NOMO-1 treated with dmso at 0.1 percent for 144 hours (cell line): ENCODE measurements around the gene STX11.

ENCODE experiments used
- DNase-seq: peaks from one replicate; lab custom pipeline; 2025; ENCODE audit not compliant: unreplicated experiment; lab: John Stamatoyannopoulos, UW

STX11 gene

GRCh38 chr6:144141470-144141869 lies 8.8 kb upstream of the STX11 start:
- no peak for DNase-seq

- DNase-seq: no peak
These were observed 7.2 kb upstream of the STX11 start for GRCh38 chr6:144143106-144143505.

DNA sequence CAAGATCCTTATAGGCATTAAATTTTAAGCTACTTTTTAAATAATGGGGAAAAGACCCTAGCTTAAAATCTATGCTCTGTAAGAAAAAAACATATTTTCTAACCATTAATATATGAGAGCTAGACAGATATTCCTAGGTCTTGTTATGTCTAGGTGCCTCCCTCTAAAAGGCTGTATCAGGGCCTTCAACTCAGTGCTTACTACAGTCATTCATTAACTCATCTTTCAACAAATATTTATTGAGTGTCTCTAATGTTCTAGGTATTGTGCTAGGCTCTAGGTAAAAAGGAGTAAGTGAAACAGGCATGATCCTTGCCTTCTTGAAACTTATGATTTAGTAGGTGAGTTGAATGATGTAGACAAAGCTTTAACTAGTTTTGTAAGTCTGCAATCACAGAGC lies 6.4 kb upstream of the STX11 start:
- no peak for DNase-seq

GRCh38 chr6:144144996-144145395 lies 5.3 kb upstream of the STX11 start:
- no peak for DNase-seq

DNA sequence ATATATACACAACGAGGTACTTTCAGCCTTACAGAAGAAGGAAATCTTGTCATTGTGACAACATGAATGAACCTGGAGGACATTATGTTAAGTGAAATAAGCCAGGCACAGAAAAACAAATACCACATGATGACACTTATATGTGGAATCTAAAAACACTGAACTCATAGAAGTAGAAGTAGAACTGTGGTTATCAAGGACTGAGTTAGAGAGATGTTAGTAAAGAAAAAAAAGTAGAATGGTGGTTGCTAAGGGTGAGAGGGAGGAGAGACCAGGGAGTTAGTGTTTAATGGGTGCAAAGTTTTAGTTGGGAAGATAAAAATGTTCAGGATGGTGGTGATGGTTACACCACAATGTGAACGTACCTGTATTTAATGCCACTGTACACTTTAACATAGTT lies 4.8 kb upstream of the STX11 start:
- DNase-seq: no peak

- DNase-seq: no peak
These were observed 1.4 kb upstream of the STX11 start for GRCh38 chr6:144148886-144149285.

GRCh38 chr6:144149558-144149893 lies 791 bp upstream of the STX11 start:
- no peak for DNase-seq

- peak; percentile 54 for DNase-seq
These were observed 667 bp downstream of the STX11 start for GRCh38 chr6:144150710-144151657.

DNA sequence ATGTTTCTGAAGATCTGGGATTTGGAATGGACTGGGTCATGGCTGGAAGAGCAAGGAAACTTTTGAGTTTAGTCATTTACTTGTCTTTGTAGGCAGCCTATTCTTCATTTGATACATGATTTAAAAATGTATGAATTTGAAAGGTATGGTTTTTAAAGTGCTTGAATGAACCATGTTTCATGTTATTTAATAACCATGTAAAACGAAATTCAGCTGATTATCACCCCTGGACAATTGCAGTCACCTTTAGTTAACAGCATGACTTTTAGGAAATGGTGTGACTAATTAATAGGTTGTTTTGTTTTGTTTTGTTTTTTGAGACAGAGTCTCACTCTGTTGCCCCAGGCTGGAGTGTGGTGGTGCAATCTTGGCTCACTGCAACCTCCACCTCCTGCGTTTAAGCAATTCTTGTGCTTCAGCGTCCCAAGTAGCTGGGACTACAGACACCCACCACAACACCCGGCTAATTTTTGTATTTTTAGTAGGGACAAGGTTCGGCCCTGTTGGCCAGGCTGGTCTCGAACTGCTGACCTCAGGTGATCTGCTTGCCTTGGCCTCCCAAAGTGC lies 2.1 kb downstream of the STX11 start:
- no peak for DNase-seq

- no peak for DNase-seq
These were observed 2.9 kb downstream of the STX11 start for GRCh38 chr6:144153260-144153659.

- no peak for DNase-seq
These were observed 3.7 kb downstream of the STX11 start for GRCh38 chr6:144153971-144154370.

GRCh38 chr6:144155529-144155928 lies 5.2 kb downstream of the STX11 start:
- no peak for DNase-seq

DNA sequence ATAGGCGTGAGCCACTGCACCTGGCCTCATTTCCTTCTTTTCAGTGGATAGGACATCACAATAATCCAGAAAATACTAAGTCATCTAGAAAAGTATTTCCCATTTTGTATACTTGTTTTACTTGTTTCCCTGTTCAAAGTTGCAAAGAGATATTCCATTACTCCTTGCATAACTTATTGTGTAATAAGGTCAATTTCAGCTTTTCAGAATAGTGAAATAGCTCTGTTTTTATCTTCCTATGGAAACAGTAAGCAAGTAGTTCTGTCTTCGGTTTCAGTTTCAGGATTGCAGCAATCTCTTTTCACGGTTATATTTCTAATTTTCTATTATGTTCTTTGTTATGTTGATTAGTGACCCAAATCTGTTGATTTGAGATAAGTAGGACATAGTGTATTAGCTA lies 6.0 kb downstream of the STX11 start:
- DNase-seq: peak; percentile 23

DNA sequence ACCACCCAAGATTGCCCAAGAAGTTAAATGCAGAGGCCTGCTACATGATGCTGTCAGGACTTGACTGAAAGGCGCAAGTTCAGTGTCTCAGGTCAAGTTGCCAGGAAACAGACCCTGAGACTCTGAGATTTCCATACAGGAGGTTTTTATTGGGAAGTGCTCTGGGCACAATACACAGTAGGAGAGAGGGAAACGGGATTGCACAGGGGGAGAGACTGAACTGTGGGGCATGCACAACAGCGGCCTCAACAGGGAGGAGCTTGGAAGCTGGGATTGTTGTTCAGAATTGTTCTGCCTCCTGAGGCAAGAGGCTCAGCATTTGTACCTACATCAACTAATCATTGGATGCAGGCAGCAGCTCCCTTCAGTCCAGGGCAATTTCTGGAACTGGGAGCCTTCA lies 6.7 kb downstream of the STX11 start:
- no peak for DNase-seq

DNA sequence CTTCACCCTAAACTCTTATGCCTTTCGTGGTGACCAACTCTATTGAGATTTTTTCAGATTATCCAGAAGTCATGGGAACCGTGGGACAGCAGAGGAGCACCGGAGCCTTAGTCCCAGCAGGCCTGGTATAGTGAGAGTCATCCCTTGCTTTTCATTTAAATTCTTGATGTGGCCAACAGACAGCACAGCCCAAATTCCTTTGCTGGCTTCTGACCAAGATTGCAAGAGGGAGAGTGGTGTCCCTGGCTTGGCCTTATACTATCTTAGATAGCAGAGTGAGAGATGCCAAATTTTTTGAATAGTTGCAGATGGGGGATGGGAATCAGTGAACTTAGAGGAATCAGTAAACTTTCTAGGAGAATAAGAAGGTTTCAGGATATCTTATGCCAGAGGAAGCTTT lies 7.8 kb downstream of the STX11 start:
- DNase-seq: no peak

DNA sequence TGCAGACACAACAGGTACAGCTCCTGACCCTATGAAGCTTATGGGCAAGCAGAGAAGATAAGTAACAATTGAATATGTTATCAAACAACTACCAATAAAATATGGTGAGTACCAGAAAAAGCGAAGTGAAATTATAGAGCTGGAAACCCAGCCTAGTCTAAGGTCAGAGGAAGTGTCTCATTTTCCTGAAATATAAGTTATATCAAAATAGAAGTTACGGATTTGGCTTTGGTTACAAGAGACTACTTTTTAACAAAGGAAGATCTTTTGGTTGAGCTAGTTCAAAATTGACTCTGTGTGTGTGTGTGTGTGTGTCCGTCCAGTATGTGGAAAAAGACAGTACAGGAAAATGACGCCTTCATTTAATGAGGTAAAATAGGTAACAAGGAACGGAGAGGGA lies 8.9 kb downstream of the STX11 start:
- DNase-seq: no peak

- no peak for DNase-seq
These were observed 9.4 kb downstream of the STX11 start for GRCh38 chr6:144159742-144160141.

GRCh38 chr6:144160431-144161005 lies 10.2 kb downstream of the STX11 start:
- DNase-seq: no peak

DNA sequence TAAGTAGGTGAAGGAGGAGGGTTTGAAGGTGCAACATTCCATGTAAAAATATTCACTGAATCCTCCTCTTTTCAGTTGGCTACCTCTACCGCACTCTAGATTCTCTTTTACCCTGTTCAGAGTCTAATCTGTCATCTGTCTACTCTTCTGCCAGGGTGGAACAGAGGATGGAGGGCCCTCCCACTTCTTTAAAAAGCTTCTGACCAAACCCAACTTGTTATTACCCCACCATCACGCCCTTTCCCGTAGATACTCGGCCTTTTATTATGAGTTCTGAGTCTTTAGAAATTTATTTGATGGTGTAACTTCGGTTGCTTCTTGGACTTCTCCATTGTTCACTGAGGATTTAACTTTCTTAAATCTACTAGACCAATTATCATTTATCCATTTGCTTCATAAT lies 11.7 kb downstream of the STX11 start:
- DNase-seq: peak; percentile 29

DNA sequence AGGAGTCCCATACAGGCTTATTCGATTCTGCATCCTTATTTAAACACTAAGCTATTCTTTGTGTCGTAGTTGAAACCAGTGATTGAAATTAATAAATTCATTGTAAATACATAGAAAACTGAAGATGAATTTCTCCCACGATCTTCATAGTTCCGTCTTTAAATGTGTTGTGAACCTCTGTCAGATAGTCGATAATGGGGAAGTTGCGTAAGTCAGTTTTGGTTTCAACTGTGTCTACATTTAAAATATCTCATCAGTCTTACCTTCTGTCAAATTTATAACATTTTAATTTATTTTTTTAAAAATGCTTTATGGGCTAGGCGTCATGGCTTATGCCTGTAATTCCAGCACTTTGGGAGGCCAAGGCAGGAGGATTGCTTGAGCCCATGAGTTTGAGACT lies 12.7 kb downstream of the STX11 start:
- peak; percentile 66 for DNase-seq

- no peak for DNase-seq
These were observed 15.5 kb downstream of the STX11 start for GRCh38 chr6:144165784-144166183.

DNA sequence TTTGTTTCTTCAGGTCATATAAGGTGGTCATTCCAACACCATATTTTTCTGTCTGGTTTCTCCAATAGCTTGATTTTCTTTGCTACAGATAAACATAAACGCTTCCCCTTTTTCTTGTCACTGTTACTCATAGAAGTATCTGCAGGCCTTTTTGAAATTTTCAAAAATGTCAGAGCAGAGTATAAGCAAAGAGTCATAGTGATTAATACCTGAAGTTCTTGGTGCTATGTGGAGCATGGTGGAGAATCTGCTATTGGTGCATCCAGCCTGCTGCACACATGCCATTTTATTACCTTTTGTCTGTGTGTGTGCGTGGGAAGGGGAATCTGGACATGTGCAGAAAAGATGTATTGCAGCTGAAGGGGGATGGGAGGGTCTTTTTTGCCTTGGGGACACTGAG lies 19.7 kb downstream of the STX11 start:
- no peak for DNase-seq
